ENCODE measurements around the gene HOXD1. TPM values are rescaled to one million over a fixed set of nuclear protein-coding genes. Genes with fewer than 3 reads are reported as not detected.
A peak's percentile ranks its signal among the peaks of the same experiment; 100 is the strongest.

The HOXD1 gene
- total RNA-seq, 4 donors from 2014 or later: 0.20 TPM; not detected in 3

DNA sequence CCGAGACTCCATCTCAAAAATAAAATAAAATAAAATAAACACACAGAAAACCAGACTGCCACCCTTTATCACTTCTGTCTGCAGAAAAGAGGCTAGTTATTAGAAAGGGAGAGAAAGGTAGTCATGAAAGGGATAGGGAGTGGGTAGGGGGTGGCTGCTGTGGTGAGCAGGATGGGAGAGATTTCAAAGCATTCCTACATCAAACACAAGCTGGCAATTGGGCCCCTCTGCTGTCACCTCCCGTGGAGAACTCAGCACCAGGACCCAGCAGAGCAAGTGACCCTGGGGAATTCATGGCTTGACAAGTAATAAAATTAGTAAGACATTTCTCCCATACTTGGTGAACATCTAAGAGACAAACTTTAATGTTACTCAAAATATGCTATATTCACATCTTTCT lies 3.7 kb upstream of the HOXD1 start:
- ATAC-seq (no peak), DNase-seq (no peak)
- in situ Hi-C loops (cut with MboI; ENCODE audit: low sequenced_read_pairs in 4 of 4): no loop called here
- Histone ChIP-seq H3K4me1 (peaks cover 3 to 10% of the 10 kb centered on the region in 2 donors), H3K9me3 (no peaks in the 10 kb centered on the region), H3K4me3 (no peak overlapping the region), H3K27me3 (peaks cover 27 to 32% (median 31%) of the 10 kb centered on the region in 3 donors), H3K36me3 (no peaks in the 10 kb centered on the region), H3K27ac (no peak overlapping the region)
- no peak for TF ChIP-seq POLR2A (IDR thresholded peaks at IDR 0.05)
- TF ChIP-seq, protein P1, sequence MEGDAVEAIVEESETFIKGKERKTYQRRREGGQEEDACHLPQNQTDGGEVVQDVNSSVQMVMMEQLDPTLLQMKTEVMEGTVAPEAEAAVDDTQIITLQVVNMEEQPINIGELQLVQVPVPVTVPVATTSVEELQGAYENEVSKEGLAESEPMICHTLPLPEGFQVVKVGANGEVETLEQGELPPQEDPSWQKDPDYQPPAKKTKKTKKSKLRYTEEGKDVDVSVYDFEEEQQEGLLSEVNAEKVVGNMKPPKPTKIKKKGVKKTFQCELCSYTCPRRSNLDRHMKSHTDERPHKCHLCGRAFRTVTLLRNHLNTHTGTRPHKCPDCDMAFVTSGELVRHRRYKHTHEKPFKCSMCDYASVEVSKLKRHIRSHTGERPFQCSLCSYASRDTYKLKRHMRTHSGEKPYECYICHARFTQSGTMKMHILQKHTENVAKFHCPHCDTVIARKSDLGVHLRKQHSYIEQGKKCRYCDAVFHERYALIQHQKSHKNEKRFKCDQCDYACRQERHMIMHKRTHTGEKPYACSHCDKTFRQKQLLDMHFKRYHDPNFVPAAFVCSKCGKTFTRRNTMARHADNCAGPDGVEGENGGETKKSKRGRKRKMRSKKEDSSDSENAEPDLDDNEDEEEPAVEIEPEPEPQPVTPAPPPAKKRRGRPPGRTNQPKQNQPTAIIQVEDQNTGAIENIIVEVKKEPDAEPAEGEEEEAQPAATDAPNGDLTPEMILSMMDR (IDR thresholded peaks at IDR 0.05 in 4 of 5, conservative IDR thresholded peaks at IDR 0.05 in 1 of 5): no peak
- intact Hi-C loops (cut with DNase I; ENCODE audit: low total_unique reads): loop anchor here (5.0 kb wide), 1 partner anchor 42 kb away; no protein-coding TSS in a partner anchor

DNA sequence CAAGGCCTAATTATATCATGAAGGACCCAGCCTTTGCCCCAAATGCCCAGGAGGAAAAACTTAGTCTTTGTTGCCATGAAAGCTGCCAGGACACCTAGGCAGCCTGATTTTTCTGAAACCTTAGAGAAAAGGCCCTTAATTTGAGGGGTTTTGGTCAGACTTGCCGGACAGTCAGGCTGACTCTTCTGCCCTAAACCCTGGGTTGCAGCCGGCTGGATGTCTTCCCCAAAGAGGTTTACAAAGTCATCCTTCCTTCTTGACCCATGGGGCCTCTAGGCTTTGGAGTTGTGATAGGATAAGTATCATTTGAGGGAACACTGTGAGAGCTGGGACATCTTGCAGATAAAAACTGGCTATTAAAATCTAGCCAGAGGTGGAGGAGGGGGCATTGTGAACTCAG lies 2.4 kb upstream of the HOXD1 start:
- TF ChIP-seq, protein P1 (IDR thresholded peaks at IDR 0.05 in 4 of 5, conservative IDR thresholded peaks at IDR 0.05 in 1 of 5): no peak
- TF ChIP-seq POLR2A (IDR thresholded peaks at IDR 0.05): no peak
- intact Hi-C loops (cut with DNase I; ENCODE audit: low total_unique reads): loop anchor here (5.0 kb wide), 1 partner anchor 44 kb away; no protein-coding TSS in a partner anchor

DNA sequence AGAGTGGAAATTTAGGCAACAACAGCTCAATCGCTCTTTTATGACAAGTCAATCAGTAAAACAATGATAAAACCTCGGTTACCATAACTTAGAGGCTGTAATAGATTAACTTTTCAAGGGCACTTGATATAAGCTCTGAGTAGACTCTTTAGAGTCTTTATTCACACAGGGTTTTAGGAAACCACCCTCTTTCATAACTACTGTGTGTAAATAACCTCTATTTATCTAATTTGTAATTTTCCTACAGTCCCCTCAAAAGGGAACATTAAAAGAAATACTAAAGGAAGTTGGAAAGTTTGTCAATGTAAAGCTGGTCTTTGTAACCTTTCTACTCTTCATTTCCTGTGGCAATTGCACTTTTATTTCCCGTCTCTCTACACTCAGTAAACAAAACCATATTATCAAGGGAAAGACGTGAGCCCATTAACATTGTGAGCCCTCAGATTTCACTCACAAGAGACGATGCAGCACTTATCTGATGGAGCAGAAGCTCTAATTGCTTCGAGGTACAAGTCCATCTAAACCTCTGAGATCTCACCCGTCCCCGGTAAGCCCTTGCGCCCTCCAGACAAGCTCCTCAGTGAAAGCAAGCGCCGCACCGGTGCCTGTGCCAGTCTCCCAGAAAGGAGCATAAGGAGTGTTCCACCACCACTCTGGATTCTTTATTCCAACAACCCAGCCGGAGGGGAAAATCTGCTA lies 1.1 kb upstream of the HOXD1 start:
- H3K9me3 ChIP-seq: no peaks in the 10 kb centered on the region
- peaks cover 3 to 10% of the 10 kb centered on the region in 2 donors for H3K4me1 ChIP-seq
- DNase-seq: no peak
- H3K27ac ChIP-seq: peak overlapping the region in 1 of 4 donors; percentile 26
- no peaks in the 10 kb centered on the region for H3K36me3 ChIP-seq
- TF ChIP-seq POLR2A (IDR thresholded peaks at IDR 0.05): no peak
- TF ChIP-seq, protein P1 (IDR thresholded peaks at IDR 0.05 in 4 of 5, conservative IDR thresholded peaks at IDR 0.05 in 1 of 5): no peak
- H3K27me3 ChIP-seq: peaks cover 38 to 45% (median 44%) of the 10 kb centered on the region in 3 donors
- intact Hi-C loops (cut with DNase I; ENCODE audit: low total_unique reads): loop anchor here (5.0 kb wide), 1 partner anchor 45 kb away; no protein-coding TSS in a partner anchor
- H3K4me3 ChIP-seq: peak overlapping the region; percentile 65 to 77 (median 70)
- no peak for ATAC-seq
- in situ Hi-C loops (cut with MboI; ENCODE audit: low sequenced_read_pairs in 4 of 4): no loop called here

More for the DNA sequence above, 2.4 kb upstream of the HOXD1 start:
- Histone ChIP-seq H3K9me3 (no peaks in the 10 kb centered on the region), H3K4me1 (peaks cover 3 to 10% of the 10 kb centered on the region in 2 donors), H3K36me3 (no peaks in the 10 kb centered on the region), H3K27ac (no peak overlapping the region), H3K4me3 (no peak overlapping the region), H3K27me3 (peaks cover 32 to 36% (median 34%) of the 10 kb centered on the region in 3 donors)
- DNase-seq: no peak
- in situ Hi-C loops (cut with MboI; ENCODE audit: low sequenced_read_pairs in 4 of 4): no loop called here
- no peak for ATAC-seq

DNA sequence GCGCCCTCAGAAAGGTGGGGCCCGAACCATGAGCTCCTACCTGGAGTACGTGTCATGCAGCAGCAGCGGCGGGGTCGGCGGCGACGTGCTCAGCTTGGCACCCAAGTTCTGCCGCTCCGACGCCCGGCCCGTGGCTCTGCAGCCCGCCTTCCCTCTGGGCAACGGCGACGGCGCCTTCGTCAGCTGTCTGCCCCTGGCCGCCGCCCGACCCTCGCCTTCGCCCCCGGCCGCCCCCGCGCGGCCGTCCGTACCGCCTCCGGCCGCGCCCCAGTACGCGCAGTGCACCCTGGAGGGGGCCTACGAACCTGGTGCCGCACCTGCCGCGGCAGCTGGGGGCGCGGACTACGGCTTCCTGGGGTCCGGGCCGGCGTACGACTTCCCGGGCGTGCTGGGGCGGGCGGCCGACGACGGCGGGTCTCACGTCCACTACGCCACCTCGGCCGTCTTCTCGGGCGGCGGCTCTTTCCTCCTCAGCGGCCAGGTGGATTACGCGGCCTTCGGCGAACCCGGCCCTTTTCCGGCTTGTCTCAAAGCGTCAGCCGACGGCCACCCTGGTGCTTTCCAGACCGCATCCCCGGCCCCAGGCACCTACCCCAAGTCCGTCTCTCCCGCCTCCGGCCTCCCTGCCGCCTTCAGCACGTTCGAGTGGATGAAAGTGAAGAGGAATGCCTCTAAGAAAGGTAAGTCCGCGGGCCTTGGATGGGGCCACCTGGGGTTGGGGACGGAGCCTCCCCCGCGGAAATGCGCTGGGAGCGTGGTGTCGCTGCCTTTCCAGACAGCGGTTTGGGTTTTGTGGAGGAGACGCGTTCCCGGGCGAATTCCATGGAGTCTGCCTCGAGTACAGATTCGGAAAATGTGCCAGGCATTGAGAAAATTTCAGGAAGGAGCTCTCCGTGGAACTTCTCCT lies 559 bp downstream of the HOXD1 start:
- Histone ChIP-seq H3K27me3 (peaks cover 38 to 54% (median 46%) of the 10 kb centered on the region in 3 donors), H3K4me1 (peaks cover 3 to 10% of the 10 kb centered on the region in 2 donors), H3K36me3 (no peaks in the 10 kb centered on the region), H3K9me3 (no peaks in the 10 kb centered on the region), H3K4me3 (peak overlapping the region; percentile 65 to 77 (median 70)), H3K27ac (no peak overlapping the region)
- in situ Hi-C loops (cut with MboI; ENCODE audit: low sequenced_read_pairs in 4 of 4): no loop called here
- DNase-seq (no peak), ATAC-seq (no peak)
- intact Hi-C loops (cut with DNase I; ENCODE audit: low total_unique reads): loop anchor here (2.0 to 5.0 kb wide), 2 partner anchors 47 to 58 kb away; no protein-coding TSS in a partner anchor
- TF ChIP-seq, protein P1 (IDR thresholded peaks at IDR 0.05 in 4 of 5, conservative IDR thresholded peaks at IDR 0.05 in 1 of 5): no peak
- no peak for TF ChIP-seq POLR2A (IDR thresholded peaks at IDR 0.05)

Data from gastrocnemius medialis (tissue), 4 donors.